H1 (cell line): ENCODE measurements around the gene DELE1. TPM values are rescaled to one million over a fixed set of nuclear protein-coding genes. Genes with fewer than 3 reads are reported as not detected.
A peak's percentile ranks its signal among the peaks of the same experiment; 100 is the strongest.

Source experiments
- CTCF ChIA-PET: fragments of 300-600 bp; sonication (Branson Sonifier 250); formaldehyde crosslinking; loops from one replicate; lab custom pipeline; 2021; ENCODE audit not compliant: partially characterized antibody; lab: Charles Lee
- POLR2A ChIA-PET: fragments of 300-600 bp; sonication (Branson Sonifier 250); formaldehyde crosslinking; loops from one replicate; lab custom pipeline; 2021; ENCODE audit warnings: inconsistent platforms; ENCODE audit not compliant: partially characterized antibody; lab: Charles Lee
- DNase-seq, 2 experiments: peaks; one replicate each; pipeline versions ENCODE4 v3.0.0 to v3.0.0-alpha.2; 2010 to 2022; ENCODE audit warnings: low spot score in 2 of 2, low read depth in 1 of 2, mixed read lengths in 1 of 2
- FAIRE-seq: peaks from 2 replicates; lab custom pipeline; 2011; peaks lifted over from hg19 to GRCh38; lab: Jason Lieb, UNC
- H2AFZ ChIP-seq: 2 replicates; pipeline ENCODE4 v1.8.1; 2012; ENCODE audit warnings: low read length, inconsistent platforms
- H2AK5ac ChIP-seq: 2 replicates; pipeline ENCODE4 v1.6.1; 2013; ENCODE audit warnings: low read depth, low read length
- H2BK120ac ChIP-seq: replicated peaks from 2 replicates; pipeline ENCODE3; 2013; ENCODE audit warnings: low read depth, low read length, inconsistent platforms
- H2BK12ac ChIP-seq: 2 replicates; pipeline ENCODE4 v1.6.1; 2013; ENCODE audit warnings: low read depth, low read length
- H2BK15ac ChIP-seq: 2 replicates; pipeline ENCODE4 v1.6.1; 2013; ENCODE audit warnings: low read length
- H2BK20ac ChIP-seq: 2 replicates; pipeline ENCODE4 v1.6.1; 2013; ENCODE audit warnings: low read length
- H2BK5ac ChIP-seq: 2 replicates; pipeline ENCODE4 v1.6.1; 2013; ENCODE audit warnings: low read depth, low read length
- H3K14ac ChIP-seq: 2 replicates; pipeline ENCODE4 v1.6.1; 2013; ENCODE audit warnings: inconsistent platforms; ENCODE audit not compliant: insufficient read length
- H3K18ac ChIP-seq: 2 replicates; pipeline ENCODE4 v1.6.1; 2013; ENCODE audit warnings: low read length; ENCODE audit errors: extremely low read depth
- H3K23ac ChIP-seq: 2 replicates; pipeline ENCODE4 v1.6.1; 2013; ENCODE audit warnings: inconsistent platforms; ENCODE audit not compliant: insufficient read length
- H3K23me2 ChIP-seq: 2 replicates; pipeline ENCODE4 v1.6.1; 2013; ENCODE audit warnings: low read depth, low read length
- H3K27ac ChIP-seq: 2 replicates; pipeline ENCODE4 v1.6.1; 2011; ENCODE audit warnings: low read depth, low read length, inconsistent platforms
- H3K27me3 ChIP-seq, 4 experiments: replicated peaks in 1 of 4; 1 replicate in 1 of 4; 2 replicates in 3 of 4; pipeline versions ENCODE4 v1.6.1 to v1.8.1; 2011 to 2013; ENCODE audit warnings: low read length in 3 of 4, mild to moderate bottlenecking in 3 of 4, inconsistent platforms in 2 of 4, mixed read lengths in 2 of 4, moderate library complexity in 1 of 4; ENCODE audit not compliant: control insufficient read depth in 3 of 4, insufficient read depth in 3 of 4; ENCODE audit errors: extremely low read depth in 1 of 4
- H3K36me3 ChIP-seq, 4 experiments: 2 replicates each; pipeline versions ENCODE4 v1.6.1 to v1.8.1; 2011 to 2013; ENCODE audit warnings: mild to moderate bottlenecking in 4 of 4, low read length in 3 of 4, moderate library complexity in 2 of 4, control low read depth in 1 of 4, inconsistent platforms in 1 of 4; ENCODE audit not compliant: insufficient read depth in 4 of 4, control insufficient read depth in 2 of 4
- H3K4ac ChIP-seq: replicated peaks from 2 replicates; pipeline ENCODE3; 2013; ENCODE audit warnings: low read length, low read depth, mixed read lengths, inconsistent platforms; ENCODE audit not compliant: insufficient read length
- H3K4me1 ChIP-seq, 4 experiments: replicated peaks in 1 of 4; 1 replicate in 1 of 4; 2 replicates in 3 of 4; pipeline versions ENCODE4 v1.6.1 to v1.8.1; 2011 to 2013; ENCODE audit warnings: low read length in 3 of 4, inconsistent platforms in 2 of 4, mixed read lengths in 1 of 4; ENCODE audit not compliant: insufficient read depth in 4 of 4, control insufficient read depth in 3 of 4
- H3K4me2 ChIP-seq, 2 experiments: 2 replicates each; pipeline versions ENCODE4 v1.6.1 to v1.8.1; 2011 to 2013; ENCODE audit warnings: low read depth in 2 of 2, low read length in 2 of 2, control low read depth in 1 of 2, inconsistent platforms in 1 of 2, mild to moderate bottlenecking in 1 of 2; ENCODE audit not compliant: insufficient read depth in 1 of 2
- H3K4me3 ChIP-seq, 4 experiments: fragments of 200-600, 300-600 bp in 1 of 4; sonication (generic), shearing (Covaris generic), sonication (Bioruptor Twin) in 1 of 4; 2 replicates each; pipeline versions ENCODE4 v1.5.1 to v1.8.1; 2011 to 2016; ENCODE audit warnings: low read length in 4 of 4, low read depth in 3 of 4, control low read depth in 2 of 4, inconsistent platforms in 2 of 4, mild to moderate bottlenecking in 2 of 4, mixed read lengths in 1 of 4, moderate library complexity in 1 of 4; ENCODE audit not compliant: insufficient read depth in 2 of 4; ENCODE audit errors: extremely low read depth in 1 of 4
- H3K56ac ChIP-seq: replicated peaks from 2 replicates; pipeline ENCODE3; 2013; ENCODE audit warnings: low read depth, mild to moderate bottlenecking, mixed read lengths, low read length, inconsistent platforms; ENCODE audit not compliant: insufficient read length
- H3K79me1 ChIP-seq: 2 replicates; pipeline ENCODE4 v1.6.1; 2013; ENCODE audit warnings: low read depth, low read length, control low read depth
- H3K79me2 ChIP-seq, 2 experiments: 2 replicates each; pipeline versions ENCODE4 v1.6.1 to v1.8.1; 2012 to 2013; ENCODE audit warnings: low read length in 2 of 2, mild to moderate bottlenecking in 2 of 2, inconsistent platforms in 1 of 2; ENCODE audit not compliant: insufficient read depth in 2 of 2, control insufficient read depth in 1 of 2
- H3K9ac ChIP-seq, 4 experiments: replicated peaks in 1 of 4; 1 replicate in 1 of 4; 2 replicates in 3 of 4; pipeline versions ENCODE4 v1.6.1 to v1.8.1; 2011 to 2013; ENCODE audit warnings: low read depth in 3 of 4, low read length in 3 of 4, control low read depth in 2 of 4, mild to moderate bottlenecking in 2 of 4, moderate library complexity in 2 of 4, inconsistent platforms in 1 of 4; ENCODE audit errors: extremely low read depth in 1 of 4
- H3K9me3 ChIP-seq, 2 experiments: 2 replicates each; pipeline versions ENCODE4 v1.6.1 to v1.8.1; 2012 to 2013; ENCODE audit warnings: mild to moderate bottlenecking in 2 of 2, moderate library complexity in 2 of 2, control low read depth in 1 of 2, inconsistent platforms in 1 of 2, low read depth in 1 of 2, low read length in 1 of 2, mixed read lengths in 1 of 2; ENCODE audit not compliant: insufficient read depth in 2 of 2
- H4K20me1 ChIP-seq, 2 experiments: replicated peaks in 1 of 2; 2 replicates each; pipeline versions ENCODE3 to v1.8.1; 2011 to 2013; ENCODE audit warnings: inconsistent platforms in 2 of 2, low read length in 2 of 2, mild to moderate bottlenecking in 1 of 2; ENCODE audit not compliant: insufficient read depth in 2 of 2, control insufficient read depth in 1 of 2
- H4K5ac ChIP-seq: 2 replicates; pipeline ENCODE4 v1.6.1; 2013; ENCODE audit warnings: low read length, low read depth, mixed read lengths, inconsistent platforms; ENCODE audit not compliant: insufficient read length
- H4K8ac ChIP-seq: 2 replicates; pipeline ENCODE4 v1.8.0; 2013; ENCODE audit warnings: mild to moderate bottlenecking, moderate library complexity, low read length, inconsistent platforms; ENCODE audit not compliant: insufficient read depth; ENCODE audit errors: extremely low read depth
- H4K91ac ChIP-seq: replicated peaks from 2 replicates; pipeline ENCODE3; 2013; ENCODE audit warnings: low read length, mixed read lengths, inconsistent platforms; ENCODE audit not compliant: insufficient read length
- ASH2L ChIP-seq: fragments of 200-600, 300-600 bp; sonication (generic); IDR thresholded peaks from one replicate; pipeline ENCODE4 v1.7.1; 2017; ENCODE audit warnings: low read length
- BACH1 ChIP-seq: IDR thresholded peaks from 2 replicates; pipeline ENCODE4 v1.6.1; 2012; ENCODE audit warnings: low read length, improper control_type of control experiment
- BCL11A ChIP-seq, 2 experiments: IDR thresholded peaks; one replicate each; pipeline ENCODE4 v1.6.1; 2011; ENCODE audit warnings: low read depth in 2 of 2, low read length in 2 of 2, mild to moderate bottlenecking in 2 of 2
- BRCA1 ChIP-seq: IDR thresholded peaks from 2 replicates; pipeline ENCODE4 v1.6.1; 2012; ENCODE audit warnings: low read depth, low read length, improper control_type of control experiment
- CEBPB ChIP-seq: IDR thresholded peaks from 2 replicates; pipeline ENCODE4 v1.6.1; 2012; ENCODE audit warnings: low read depth, low read length
- CHD2 ChIP-seq: IDR thresholded peaks from 2 replicates; pipeline ENCODE4 v1.6.1; 2012; ENCODE audit warnings: low read length, improper control_type of control experiment
- GTF2F1 ChIP-seq: IDR thresholded peaks from 2 replicates; pipeline ENCODE4 v1.6.1; 2012; ENCODE audit warnings: low read depth, low read length, improper control_type of control experiment, borderline replicate concordance
- JUND ChIP-seq: IDR thresholded peaks from 2 replicates; pipeline ENCODE4 v1.6.1; 2011; ENCODE audit warnings: mild to moderate bottlenecking, improper control_type of control experiment, low read length
- PHF8 ChIP-seq: fragments of 200-600 bp; sonication (generic); conservative IDR thresholded peaks from 2 replicates; pipeline ENCODE4 v1.7.1; 2012; ENCODE audit warnings: low read depth, mild to moderate bottlenecking, inconsistent platforms, low read length, moderate library complexity
- SIRT6 ChIP-seq: IDR thresholded peaks from one replicate; pipeline ENCODE4 v1.7.1; 2012; ENCODE audit warnings: low read length, inconsistent platforms
- SUZ12 ChIP-seq: fragments of 200-600 bp; sonication (generic); IDR thresholded peaks from 2 replicates; pipeline ENCODE4 v1.6.1; 2012; ENCODE audit warnings: mild to moderate bottlenecking, inconsistent platforms, low read length, moderate library complexity, mixed read lengths
- TAF7 ChIP-seq: optimal IDR thresholded peaks from 2 replicates; pipeline ENCODE3; 2011; ENCODE audit warnings: low read depth, mild to moderate bottlenecking, inconsistent platforms, low read length, moderate library complexity, borderline replicate concordance
- TCF12 ChIP-seq: IDR thresholded peaks from 2 replicates; pipeline ENCODE4 v1.6.1; 2011; ENCODE audit warnings: low read depth, mild to moderate bottlenecking, low read length
- WGBS, 2 experiments: shearing (Covaris generic) in 1 of 2; methylation state at CpG; one replicate each; pipeline versions ENCODE4 v1.1.6 to v1.1.7; 2013 to 2015; ENCODE audit warnings: low lambda C conversion rate in 2 of 2, mixed read lengths in 2 of 2, inconsistent platforms in 1 of 2, low coverage in 1 of 2, missing lambda C conversion rate in 1 of 2; ENCODE audit not compliant: insufficient replicate concordance in 2 of 2, insufficient coverage in 1 of 2, insufficient read length in 1 of 2; ENCODE audit errors: extremely low coverage in 1 of 2, missing lambda C conversion rate in 1 of 2; 5-methylcytosine and 5-hydroxymethylcytosine counted together
- polyA plus RNA-seq, 7 experiments: library from polyadenylated mRNA; depleted of rRNA in 3 of 7; stranded (reverse) in 5 of 7; unstranded in 2 of 7; fragments of >200 nt in 5 of 7; fragments of 200-250 nt in 2 of 7; gene quantifications; 1 replicate in 5 of 7; 2 replicates in 1 of 7; 4 replicates in 1 of 7; pipeline versions ENCODE4 v1.2.1 to v1.2.3, GENCODE V29; 2011 to 2013; ENCODE audit warnings: missing spikeins in 2 of 7, mixed read lengths in 2 of 7
- total RNA-seq: library from RNA; stranded (reverse); fragmentation: NEBNext Ultra II Directional; extraction: Animal tissue kit (Norgen Biotek cat#: 25700); gene quantifications from 2 replicates; pipeline ENCODE4 v1.2.1, GENCODE V29; 2021

DELE1 gene
- total and polyA plus RNA-seq, 2 of the 8 experiments (the other 6 are each of a cell fraction or from before 2014, with no cell fraction given): 61.4 to 114 TPM

DNA sequence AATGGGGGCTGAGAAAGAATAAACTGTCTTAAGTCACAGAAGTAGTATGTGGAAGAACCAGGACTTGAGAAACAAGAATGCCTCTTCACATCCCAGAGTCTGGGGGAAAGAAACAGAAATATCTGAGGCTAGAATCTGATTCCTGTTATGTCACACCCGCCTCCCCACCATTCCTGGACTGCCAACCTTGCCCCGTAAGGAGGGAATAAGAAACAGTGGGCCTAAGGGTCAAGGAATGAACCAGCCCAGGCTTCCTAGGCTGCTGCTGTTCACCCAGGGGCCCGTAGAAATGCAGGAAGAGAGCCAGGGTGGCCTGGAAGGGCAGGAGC is 49.8 kb upstream of the DELE1 start:
- H3K23ac ChIP-seq: no peak overlapping the region
- CTCF ChIA-PET: interaction anchor here (1.8 to 10.7 kb wide), 7 partner anchors 16 to 180 kb away, joined by 11 to 273 read pairs (median 111); no protein-coding TSS in a partner anchor
- H2BK5ac ChIP-seq: peak overlapping the region; percentile 63; the same call in 1 of the 2 replicates
- no peak overlapping the region for H2BK120ac ChIP-seq
- peaks cover 27% of the 10 kb centered on the region for H3K23me2 ChIP-seq
- peak overlapping the region; percentile 76; the same call in 1 of the 2 replicates for H2BK15ac ChIP-seq
- H3K79me2 ChIP-seq: peaks cover 14 to 84% of the 10 kb centered on the region in 2 experiments
- no peak overlapping the region for H3K56ac ChIP-seq
- peak overlapping the region; percentile 80; the same call in 1 of the 2 replicates for H4K8ac ChIP-seq
- 72% methylated on average over 3 of the region's 3 CpGs; no CpG with 5 or more reads in 1 of the 2 experiments for WGBS, 2 experiments
- H3K18ac ChIP-seq: peak overlapping the region; percentile 62; the same call in 1 of the 2 replicates
- FAIRE-seq (no peak), DNase-seq (no peak)
- H3K4ac ChIP-seq: no peak overlapping the region
- H3K14ac ChIP-seq: no peak overlapping the region
- peaks cover 32% of the 10 kb centered on the region for H3K79me1 ChIP-seq
- no peak overlapping the region for H3K9ac ChIP-seq
- peaks cover 13 to 22% of the 10 kb centered on the region in 2 experiments for H4K20me1 ChIP-seq
- H2BK12ac ChIP-seq: peak overlapping the region; percentile 44; the same call in 1 of the 2 replicates
- no peaks in the 10 kb centered on the region; a peak in 1 of 4 replicates for H3K9me3 ChIP-seq
- H3K27ac ChIP-seq: peak overlapping the region; percentile 50
- peak overlapping the region; percentile 77 for H4K91ac ChIP-seq
- no peaks in the 10 kb centered on the region for H3K27me3 ChIP-seq
- peak overlapping the region; percentile 11 for H4K5ac ChIP-seq
- peaks cover 36 to 53% (median 42%) of the 10 kb centered on the region in 4 experiments for H3K4me1 ChIP-seq
- H2BK20ac ChIP-seq: peak overlapping the region; percentile 15; the same call in 1 of the 2 replicates
- H3K4me3 ChIP-seq: no peak overlapping the region
- H3K4me2 ChIP-seq: peak overlapping the region; percentile 97 to 99; a peak in 3 of 4 replicates
- H3K36me3 ChIP-seq: peaks cover 2 to 17% (median 6%) of the 10 kb centered on the region in 4 experiments
- TF ChIP-seq GTF2F1 (no peak), TCF12 (no peak), BCL11A (IDR thresholded peaks at IDR 0.05; ENCODE audit: low read depth in 2 of 2, low read length in 2 of 2) (no peak), BRCA1 (no peak), ASH2L (no peak), TAF7 (no peak), SIRT6 (no peak), SUZ12 (no peak), JUND (no peak), CEBPB (no peak), CHD2 (no peak), PHF8 (no peak), BACH1 (no peak)
- no peak overlapping the region; the same call in 1 of the 2 replicates for H2AK5ac ChIP-seq
- H2AFZ ChIP-seq: no peak overlapping the region
- POLR2A ChIA-PET: interaction anchor here (6.2 to 13.5 kb wide), 4 partner anchors 16 to 53 kb away, joined by 47 to 210 read pairs (median 166); no protein-coding TSS in a partner anchor
